Panc1 (cell line): ENCODE measurements around the gene COL4A1.

ENCODE experiments used
- CTCF ChIP-seq: fragments of 450-650 bp; IDR thresholded peaks from 2 replicates; pipeline ENCODE4 v1.5.1; 2017; ENCODE audit warnings: mild to moderate bottlenecking
- POLR2AphosphoS5 ChIP-seq: IDR thresholded peaks from 2 replicates; pipeline ENCODE4 v1.6.1; 2012; ENCODE audit warnings: mild to moderate bottlenecking, low read depth, low read length, moderate library complexity
- REST ChIP-seq, 2 experiments: IDR thresholded peaks; 2 replicates each; pipeline ENCODE4 v1.6.1; 2011 to 2012; ENCODE audit warnings: low read depth in 2 of 2, control low read depth in 1 of 2, low read length in 1 of 2, mild to moderate bottlenecking in 1 of 2, moderate library complexity in 1 of 2; ENCODE audit not compliant: insufficient read depth in 1 of 2

- TF ChIP-seq CTCF: no peak
- no peak for TF ChIP-seq REST (IDR thresholded peaks at IDR 0.05; ENCODE audit: insufficient read depth in 1 of 2, low read depth in 2 of 2, low read length in 1 of 2)
- TF ChIP-seq POLR2AphosphoS5: no peak
These were observed 8.3 kb downstream of the COL4A1 start for GRCh38 chr13:110298505-110299282.
